Measurements from ENCODE around the gene SLC44A1.

Gene SLC44A1

DNA sequence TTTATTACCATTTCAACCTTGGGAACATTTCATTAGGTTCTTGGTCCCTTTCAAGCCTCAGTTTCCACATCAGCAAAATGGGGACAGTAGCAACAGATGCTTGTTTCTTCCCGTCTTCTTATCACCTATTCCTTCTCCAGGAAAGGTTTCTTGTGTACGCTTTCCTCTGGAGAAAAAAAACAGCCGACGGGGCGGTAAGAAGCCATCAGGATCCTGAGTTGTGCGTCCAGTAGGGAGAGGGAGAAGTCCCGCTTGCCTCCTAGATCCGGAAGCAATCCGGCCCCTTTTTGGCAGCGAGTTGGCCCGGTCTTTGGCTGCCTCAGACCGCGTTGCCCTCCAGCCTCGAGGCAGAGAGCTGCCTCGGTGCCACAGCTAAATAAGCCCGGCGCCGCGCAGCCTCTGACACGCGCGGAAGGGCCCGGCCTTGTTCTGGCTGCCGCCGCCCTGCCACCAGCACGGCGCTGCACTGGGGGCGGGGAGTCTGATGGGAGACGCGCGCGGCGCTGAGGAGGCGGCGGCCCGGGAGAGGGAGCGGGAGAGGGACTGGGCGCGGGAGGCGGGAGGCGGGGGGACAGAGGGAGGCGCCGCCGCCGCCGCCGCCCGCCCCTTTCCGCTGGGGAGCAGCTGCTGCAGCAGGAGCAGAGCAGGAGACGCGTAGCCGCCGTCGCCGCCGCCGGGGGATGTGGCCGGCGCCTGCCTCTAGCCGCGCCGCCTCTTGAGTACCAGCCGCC is at the start of gene SLC44A1:
TSS of gene SLC44A1 (plus strand) at position 649 of the 731 bp plus-strand sequence. CDS start 218 bp downstream, outside the sequence.
- TF ChIP-seq ZFX (IDR thresholded peaks at IDR 0.05; ENCODE audit: borderline replicate concordance), result no peak
- TF ChIP-seq, protein P1, sequence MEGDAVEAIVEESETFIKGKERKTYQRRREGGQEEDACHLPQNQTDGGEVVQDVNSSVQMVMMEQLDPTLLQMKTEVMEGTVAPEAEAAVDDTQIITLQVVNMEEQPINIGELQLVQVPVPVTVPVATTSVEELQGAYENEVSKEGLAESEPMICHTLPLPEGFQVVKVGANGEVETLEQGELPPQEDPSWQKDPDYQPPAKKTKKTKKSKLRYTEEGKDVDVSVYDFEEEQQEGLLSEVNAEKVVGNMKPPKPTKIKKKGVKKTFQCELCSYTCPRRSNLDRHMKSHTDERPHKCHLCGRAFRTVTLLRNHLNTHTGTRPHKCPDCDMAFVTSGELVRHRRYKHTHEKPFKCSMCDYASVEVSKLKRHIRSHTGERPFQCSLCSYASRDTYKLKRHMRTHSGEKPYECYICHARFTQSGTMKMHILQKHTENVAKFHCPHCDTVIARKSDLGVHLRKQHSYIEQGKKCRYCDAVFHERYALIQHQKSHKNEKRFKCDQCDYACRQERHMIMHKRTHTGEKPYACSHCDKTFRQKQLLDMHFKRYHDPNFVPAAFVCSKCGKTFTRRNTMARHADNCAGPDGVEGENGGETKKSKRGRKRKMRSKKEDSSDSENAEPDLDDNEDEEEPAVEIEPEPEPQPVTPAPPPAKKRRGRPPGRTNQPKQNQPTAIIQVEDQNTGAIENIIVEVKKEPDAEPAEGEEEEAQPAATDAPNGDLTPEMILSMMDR (IDR thresholded peaks at IDR 0.05), result no peak
- H3K27ac ChIP-seq, result peak within 1 kb of the TSS; percentile 93

DNA sequence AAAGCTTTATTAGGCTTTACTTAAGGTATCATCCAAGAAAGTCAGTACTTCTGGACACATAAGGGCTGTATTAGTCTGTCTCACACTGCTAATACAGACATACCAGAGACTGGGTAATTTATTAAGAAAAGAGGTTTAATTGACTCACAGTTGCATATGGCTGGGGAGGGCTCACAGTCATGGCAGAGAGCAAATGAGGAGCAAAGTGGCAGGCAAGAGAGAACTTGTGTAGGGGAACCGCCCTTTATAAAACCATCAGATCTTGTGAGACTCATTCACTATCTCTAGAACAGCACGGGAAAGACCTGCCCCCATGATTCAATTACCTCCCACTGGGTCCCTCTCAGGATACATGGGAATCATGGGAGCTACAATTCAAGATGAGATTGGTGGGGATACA is 49.2 kb upstream of the SLC44A1 start:
- TF ChIP-seq ZFX (IDR thresholded peaks at IDR 0.05; ENCODE audit: borderline replicate concordance), result no peak
- TF ChIP-seq, protein P1 (IDR thresholded peaks at IDR 0.05), result no peak

DNA sequence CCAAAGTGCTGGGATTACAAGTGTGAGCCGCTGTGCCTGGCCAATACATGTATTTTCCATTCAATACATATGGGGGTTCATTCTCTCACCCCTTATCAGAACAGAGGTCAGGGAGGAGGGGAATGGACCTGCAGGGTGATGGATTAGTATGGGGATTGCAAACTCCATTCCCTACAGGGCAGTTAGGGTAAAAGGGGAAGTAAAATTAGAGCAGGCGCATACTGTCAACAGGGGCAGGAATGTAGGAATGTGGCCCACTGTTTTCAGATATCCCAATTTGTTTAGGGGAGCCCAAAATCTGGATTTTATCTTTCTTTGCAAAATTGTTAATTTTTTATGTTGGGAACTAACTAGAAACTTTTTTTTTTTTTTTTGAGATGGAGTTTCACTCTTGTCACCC is 46.4 kb upstream of the SLC44A1 start:
- TF ChIP-seq, protein P1 (IDR thresholded peaks at IDR 0.05), result no peak
- no peak for TF ChIP-seq ZFX (IDR thresholded peaks at IDR 0.05; ENCODE audit: borderline replicate concordance)

More for the DNA sequence above, 49.2 kb upstream of the SLC44A1 start:
- no peak overlapping the region for H3K27ac ChIP-seq

DNA sequence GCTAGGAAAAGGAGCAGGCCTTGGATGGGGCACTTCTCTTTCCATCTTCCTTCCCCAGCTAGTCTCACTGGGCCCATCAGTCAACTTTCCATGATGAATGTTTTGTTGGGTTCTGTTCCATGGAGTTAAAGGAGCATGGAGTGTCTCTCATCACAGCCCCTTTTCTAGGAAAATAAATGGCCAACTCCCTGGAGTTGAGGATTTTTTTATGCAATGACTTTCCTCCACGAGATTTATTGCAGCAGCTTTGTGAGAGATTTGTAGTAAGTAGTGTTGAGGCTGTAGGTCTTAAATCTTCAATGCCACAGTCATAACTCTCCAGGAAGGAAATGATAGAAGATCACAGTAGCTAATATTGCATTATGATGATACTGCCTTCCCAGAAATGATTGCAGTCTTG is 45.6 kb upstream of the SLC44A1 start:
- H3K27ac ChIP-seq, result no peak overlapping the region
- TF ChIP-seq, protein P1 (IDR thresholded peaks at IDR 0.05), result no peak
- TF ChIP-seq ZFX (IDR thresholded peaks at IDR 0.05; ENCODE audit: borderline replicate concordance), result no peak

More for the DNA sequence above, 46.4 kb upstream of the SLC44A1 start:
- no peak overlapping the region for H3K27ac ChIP-seq

DNA sequence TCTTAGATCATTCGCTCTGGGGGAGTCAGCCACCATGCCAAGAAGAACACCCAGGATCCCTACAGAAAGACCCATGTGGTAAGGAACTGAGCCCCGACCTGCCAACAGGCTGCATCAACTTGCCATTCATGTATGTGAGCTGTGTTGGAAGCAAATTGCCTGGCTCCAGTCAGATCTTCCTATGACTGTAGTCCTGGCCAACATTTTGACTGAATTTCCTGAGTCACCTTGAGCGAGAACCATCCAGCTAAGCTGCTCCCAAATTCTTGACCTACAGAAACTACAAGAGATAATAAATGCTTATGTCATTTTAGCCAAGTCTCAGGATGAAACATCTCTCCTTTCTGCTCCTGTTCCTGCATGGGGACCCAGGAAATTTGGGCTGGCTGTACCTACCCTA is 40.0 kb upstream of the SLC44A1 start:
- TF ChIP-seq, protein P1 (IDR thresholded peaks at IDR 0.05), result no peak
- TF ChIP-seq ZFX (IDR thresholded peaks at IDR 0.05; ENCODE audit: borderline replicate concordance), result no peak
- no peak overlapping the region for H3K27ac ChIP-seq

DNA sequence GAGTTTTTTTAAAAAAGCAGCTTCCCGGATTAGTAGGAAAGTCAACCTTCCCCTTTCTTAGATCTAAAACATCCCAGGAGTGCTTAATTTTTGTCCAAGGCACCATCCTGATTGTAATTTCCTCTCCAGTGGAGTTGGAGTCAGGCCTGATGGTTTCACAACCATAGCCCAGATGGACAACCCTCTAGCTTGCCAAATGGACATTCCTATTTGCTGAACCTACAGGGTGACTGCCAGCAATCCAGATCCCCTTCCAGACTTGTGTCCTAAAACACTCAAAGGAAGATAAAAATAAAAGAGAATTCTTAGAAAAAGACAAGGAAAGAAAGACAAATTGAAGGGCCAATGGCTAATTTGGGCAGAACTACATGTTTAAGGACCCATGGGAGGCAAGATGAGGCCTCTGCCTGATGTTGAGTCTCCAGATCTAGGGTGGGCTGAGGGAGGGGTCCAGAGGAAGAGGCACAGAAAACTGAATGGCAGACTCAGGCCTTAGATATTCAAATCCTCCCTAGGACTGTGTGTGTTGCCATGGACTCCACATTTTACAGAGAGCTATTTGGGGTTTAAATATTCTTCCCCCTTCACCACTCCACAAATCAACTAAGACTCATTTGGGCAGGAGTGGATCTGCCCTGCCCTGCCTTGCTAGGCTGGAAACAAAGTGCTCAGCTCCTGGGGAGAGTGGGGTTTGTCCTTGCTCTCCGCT is 38.5 kb upstream of the SLC44A1 start:
- no peak overlapping the region for H3K27ac ChIP-seq
- TF ChIP-seq, protein P1 (IDR thresholded peaks at IDR 0.05), result no peak

DNA sequence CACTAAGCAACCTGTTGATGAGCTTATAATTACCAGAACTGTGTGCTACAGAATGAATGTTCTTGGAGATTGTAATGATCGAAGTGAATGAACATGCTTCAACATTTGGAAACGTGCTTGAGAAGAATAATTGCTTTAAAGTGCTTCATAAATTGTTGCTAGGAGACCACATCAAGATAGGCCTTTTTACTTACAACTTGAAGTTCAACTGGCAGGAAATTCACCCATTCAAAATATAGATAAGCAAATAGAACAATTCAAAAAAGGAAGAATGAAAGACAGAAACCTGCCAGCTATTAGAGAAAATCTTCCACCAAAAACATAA is 38.0 kb upstream of the SLC44A1 start:
- no peak overlapping the region for H3K27ac ChIP-seq
- no peak for TF ChIP-seq ZFX (IDR thresholded peaks at IDR 0.05; ENCODE audit: borderline replicate concordance)
- TF ChIP-seq, protein P1 (IDR thresholded peaks at IDR 0.05), result no peak
